ENCODE results near the gene ELOVL4.

DNA sequence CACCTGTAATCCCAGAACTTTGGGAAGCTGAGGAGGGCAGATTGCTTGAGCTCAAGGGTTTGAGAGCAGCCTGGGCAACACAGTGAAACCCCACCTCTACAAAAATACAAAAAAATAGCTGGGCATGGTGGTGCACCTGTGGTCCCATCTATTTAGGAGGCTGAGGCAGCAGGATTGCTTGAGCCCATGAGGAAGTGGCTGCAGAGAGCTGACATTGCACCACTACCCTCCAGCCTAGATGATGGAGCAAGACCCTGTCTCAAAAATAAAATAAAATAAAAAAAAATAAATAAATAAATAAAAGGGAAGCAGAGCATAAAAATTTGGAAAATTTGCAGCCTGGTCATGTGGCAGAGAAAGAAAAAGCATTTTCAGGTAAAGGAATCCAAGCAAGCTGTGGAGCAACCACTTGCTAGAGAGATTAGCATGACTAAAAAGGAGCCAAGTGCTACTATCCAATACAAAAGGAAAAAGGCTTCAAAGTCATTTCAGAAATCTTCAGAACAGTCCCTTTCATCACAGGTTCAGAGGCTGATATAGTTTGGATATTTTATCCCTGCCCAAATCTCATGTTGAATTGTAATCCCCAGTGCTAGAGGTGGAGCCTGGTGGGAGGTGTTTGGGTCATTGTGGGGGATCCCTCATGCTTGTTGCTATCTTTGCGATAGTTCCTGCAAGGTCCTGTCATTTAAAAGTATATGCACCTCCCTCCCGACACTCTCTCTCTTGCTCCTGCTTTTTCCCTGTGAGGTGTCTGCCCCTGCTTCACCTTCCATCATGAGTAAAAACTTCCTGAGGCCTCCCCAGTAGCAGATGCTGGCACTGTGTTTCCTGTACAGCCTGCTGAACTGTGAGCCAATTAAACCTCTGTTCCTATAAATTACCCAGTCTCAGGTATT lies 45.9 kb upstream of the ELOVL4 start:
- TF ChIP-seq EP300 (IDR thresholded peaks at IDR 0.05) (no peak), CTCF (IDR thresholded peaks at IDR 0.05) (no peak), POLR2A (IDR thresholded peaks at IDR 0.05) (no peak)
